Calu3 (cell line): Measurements from ENCODE around the gene LY6G6D. TPM values are rescaled to one million over a fixed set of nuclear protein-coding genes. Genes with fewer than 3 reads are reported as not detected.
"Not testable (repeated sequence)": the region's sequence is repeated elsewhere in the genome, so short reads cannot be mapped to it uniquely, and the experiment has no call there.

Source experiments
- BruUV-seq: library from RNA; stranded (reverse); fragments of 400-500 nt; replicated peaks from 2 replicates; lab custom pipeline; 2021; lab: Mats Ljungman, UMichigan
- CTCF ChIA-PET: fragments of 300-600 bp; sonication (Branson Sonifier 250); formaldehyde crosslinking; loops from one replicate; lab custom pipeline; 2022; ENCODE audit warnings: antibody characterized with exemption; lab: Charles Lee
- DNase-seq: peaks from one replicate; pipeline ENCODE4 v3.0.0; 2022
- H3K27ac Mint-ChIP-seq: one replicate; pipeline ENCODE4 v1.8.0; 2022; ENCODE audit warnings: mixed read lengths; ENCODE audit not compliant: unreplicated experiment
- H3K27me3 Mint-ChIP-seq: one replicate; pipeline ENCODE4 v1.8.0; 2022; ENCODE audit warnings: mixed read lengths; ENCODE audit not compliant: unreplicated experiment
- H3K36me3 Mint-ChIP-seq: one replicate; pipeline ENCODE4 v1.8.0; 2022; ENCODE audit warnings: mild to moderate bottlenecking, moderate library complexity, mixed read lengths; ENCODE audit not compliant: insufficient read depth, unreplicated experiment
- H3K4me1 Mint-ChIP-seq: one replicate; pipeline ENCODE4 v1.8.0; 2022; ENCODE audit warnings: mild to moderate bottlenecking, low read depth, mixed read lengths; ENCODE audit not compliant: unreplicated experiment
- H3K4me3 Mint-ChIP-seq: one replicate; pipeline ENCODE4 v1.8.0; 2022; ENCODE audit warnings: mild to moderate bottlenecking, low read depth, moderate library complexity, mixed read lengths; ENCODE audit not compliant: unreplicated experiment
- H3K9me3 Mint-ChIP-seq: one replicate; pipeline ENCODE4 v1.8.0; 2022; ENCODE audit warnings: low read depth, mixed read lengths; ENCODE audit not compliant: unreplicated experiment
- CTCF ChIP-seq: fragments of 200-600 bp; IDR thresholded peaks from one replicate; pipeline ENCODE4 v1.8.0; 2022; ENCODE audit warnings: antibody characterized with exemption; ENCODE audit not compliant: unreplicated experiment
- intact Hi-C: fragments of 100-400 bp; cut with micrococcal nuclease; formaldehyde crosslinking; loops from one replicate; pipeline ENCODE4 v1.10.0; 2022; ENCODE audit not compliant: unreplicated experiment
- total RNA-seq: library from RNA; stranded (reverse); gene quantifications from 2 replicates; pipeline ENCODE4 v1.2.3, GENCODE V29; 2022

The LY6G6D gene
- total RNA-seq, 1 experiment from 2014 or later = not detected

- DNase-seq = no peak
- CTCF ChIA-PET = no interaction called here
- TF ChIP-seq CTCF = no peak
- Mint-ChIP-seq H3K27me3 (peaks cover 7% of the 10 kb centered on the region), H3K4me1 (peaks cover 30% of the 10 kb centered on the region), H3K4me3 (no peak overlapping the region), H3K9me3 (no peaks in the 10 kb centered on the region), H3K27ac (no peak overlapping the region), H3K36me3 (peaks cover 12% of the 10 kb centered on the region)
- BruUV-seq = no TSS peak
- intact Hi-C loops = no loop called here
Observed at GRCh38 chr6:31707701-31708100, 7.4 kb upstream of the LY6G6D start.

- Mint-ChIP-seq H3K27me3 (peaks cover 12% of the 10 kb centered on the region), H3K9me3 (no peaks in the 10 kb centered on the region), H3K4me3 (no peak overlapping the region), H3K36me3 (peaks cover 7% of the 10 kb centered on the region), H3K4me1 (peaks cover 28% of the 10 kb centered on the region), H3K27ac (no peak overlapping the region)
- no TSS peak for BruUV-seq
- no peak for TF ChIP-seq CTCF
- intact Hi-C loops = no loop called here
- CTCF ChIA-PET = interaction anchor here (0.7 kb wide), 1 partner anchor 9 kb away, joined by 10 read pairs; no protein-coding TSS in a partner anchor
- DNase-seq = no peak
Observed at GRCh38 chr6:31708224-31708623, 6.9 kb upstream of the LY6G6D start.

GRCh38 chr6:31709157-31709556 lies 6.0 kb upstream of the LY6G6D start:
- DNase-seq, H3K27ac Mint-ChIP-seq, BruUV-seq, intact Hi-C loops, CTCF ChIA-PET, H3K9me3 Mint-ChIP-seq, H3K36me3 Mint-ChIP-seq, H3K4me3 Mint-ChIP-seq: not testable (repeated sequence)
- H3K4me1 Mint-ChIP-seq = peaks cover 23% of the 10 kb centered on the region
- H3K27me3 Mint-ChIP-seq = peaks cover 21% of the 10 kb centered on the region

- Mint-ChIP-seq H3K4me1 (peaks cover 23% of the 10 kb centered on the region), H3K27ac (no peak overlapping the region), H3K4me3 (no peak overlapping the region), H3K9me3 (no peaks in the 10 kb centered on the region), H3K27me3 (peaks cover 26% of the 10 kb centered on the region), H3K36me3 (peaks cover 3% of the 10 kb centered on the region)
- no peak for DNase-seq
- TF ChIP-seq CTCF = no peak
- intact Hi-C loops = no loop called here
- CTCF ChIA-PET = interaction anchor here (0.6 to 2.2 kb wide), 4 partner anchors 19 to 125 kb away, joined by 3 to 6 read pairs (median 4); no protein-coding TSS in a partner anchor
- BruUV-seq = no TSS peak
Observed at GRCh38 chr6:31710523-31711219, 4.5 kb upstream of the LY6G6D start.

- peaks cover 3% of the 10 kb centered on the region for H3K36me3 Mint-ChIP-seq
- TF ChIP-seq CTCF = no peak
- no TSS peak for BruUV-seq
- peaks cover 26% of the 10 kb centered on the region for H3K27me3 Mint-ChIP-seq
- H3K27ac Mint-ChIP-seq = no peak overlapping the region
- no peak for DNase-seq
- no peak overlapping the region for H3K4me3 Mint-ChIP-seq
- no peaks in the 10 kb centered on the region for H3K9me3 Mint-ChIP-seq
- CTCF ChIA-PET = interaction anchor here (0.6 to 2.2 kb wide), 5 partner anchors 8 to 804 kb away, joined by 3 to 6 read pairs (median 4); partner anchors contain the start of gene ABHD16A
- peaks cover 23% of the 10 kb centered on the region for H3K4me1 Mint-ChIP-seq
- intact Hi-C loops = no loop called here
Observed at GRCh38 chr6:31711233-31711632, 3.9 kb upstream of the LY6G6D start.
